Measurements from ENCODE around the gene SH3RF2.

GRCh38 chr5:145915970-145916638 lies 20.3 kb upstream of the SH3RF2 start:
- TF ChIP-seq EZH2 (IDR thresholded peaks at IDR 0.05) (no peak), CTCF (IDR thresholded peaks at IDR 0.05) (no peak)

Measured in neural progenitor cell (in vitro differentiated cells).